CD4-positive, alpha-beta memory T cell (primary cell): ENCODE results near the gene URAD. TPM values are rescaled to one million over a fixed set of nuclear protein-coding genes. Genes with fewer than 3 reads are reported as not detected.
A peak's percentile ranks its signal among the peaks of the same experiment; 100 is the strongest.
"Not testable (repeated sequence)": the region's sequence is repeated elsewhere in the genome, so short reads cannot be mapped to it uniquely, and the experiment has no call there.

Source experiments
- CTCF ChIA-PET: fragments of 350-600 bp; sonication (Branson Sonifier 250); formaldehyde crosslinking; loops from one replicate; lab custom pipeline; 2021; ENCODE audit warnings: inconsistent platforms; ENCODE audit not compliant: partially characterized antibody; lab: Charles Lee
- POLR2A ChIA-PET: fragments of 350-600 bp; sonication (Branson Sonifier 250); formaldehyde crosslinking; loops from one replicate; lab custom pipeline; 2021; ENCODE audit not compliant: partially characterized antibody; lab: Charles Lee
- DNase-seq, 5 donors: peaks; one replicate each; pipeline versions ENCODE4 v3.0.0 to v3.0.0-alpha.2; 2020 to 2022; ENCODE audit warnings: mixed read lengths in 1 of 5
- H3K27ac ChIP-seq: one replicate; pipeline ENCODE4 v1.7.0; 2013; ENCODE audit warnings: low read depth, low read length
- H3K27me3 ChIP-seq: 2 replicates; pipeline ENCODE4 v1.7.0; 2013; ENCODE audit warnings: mild to moderate bottlenecking, low read length, moderate library complexity; ENCODE audit not compliant: insufficient read depth
- H3K36me3 ChIP-seq: 2 replicates; pipeline ENCODE4 v1.7.0; 2013; ENCODE audit warnings: mild to moderate bottlenecking, low read length, moderate library complexity; ENCODE audit not compliant: insufficient read depth
- H3K4me1 ChIP-seq: 2 replicates; pipeline ENCODE4 v1.7.0; 2013; ENCODE audit warnings: mild to moderate bottlenecking, low read length, moderate library complexity; ENCODE audit not compliant: insufficient read depth
- H3K4me3 ChIP-seq, 2 donors: one replicate each; pipeline ENCODE4 v1.7.0; 2013; ENCODE audit warnings: low read length in 2 of 2, mild to moderate bottlenecking in 1 of 2
- H3K9me3 ChIP-seq, 2 donors: one replicate each; pipeline ENCODE4 v1.7.0; 2013; ENCODE audit warnings: low read length in 2 of 2, control low read depth in 1 of 2; ENCODE audit not compliant: control insufficient read depth in 1 of 2
- H3K27ac Mint-ChIP-seq, 7 donors: one replicate each; pipeline ENCODE4 v1.8.0; 2020 to 2021; ENCODE audit warnings: mixed read lengths in 7 of 7, mild to moderate bottlenecking in 6 of 7, inconsistent platforms in 3 of 7, moderate library complexity in 3 of 7
- H3K27me3 Mint-ChIP-seq, 2 donors: one replicate each; pipeline ENCODE4 v1.8.0; 2020 to 2021; ENCODE audit warnings: mixed read lengths in 2 of 2
- H3K36me3 Mint-ChIP-seq, 2 donors: one replicate each; pipeline ENCODE4 v1.8.0; 2020 to 2021; ENCODE audit warnings: mixed read lengths in 2 of 2, inconsistent platforms in 1 of 2, mild to moderate bottlenecking in 1 of 2
- H3K4me1 Mint-ChIP-seq, 4 donors: one replicate each; pipeline ENCODE4 v1.8.0; 2020 to 2021; ENCODE audit warnings: mixed read lengths in 4 of 4, mild to moderate bottlenecking in 1 of 4
- H3K4me3 Mint-ChIP-seq, 8 donors: one replicate each; pipeline ENCODE4 v1.8.0; 2020 to 2021; ENCODE audit warnings: mixed read lengths in 8 of 8, mild to moderate bottlenecking in 7 of 8, moderate library complexity in 6 of 8, inconsistent platforms in 3 of 8
- H3K9me3 Mint-ChIP-seq, 8 donors: one replicate each; pipeline ENCODE4 v1.8.0; 2020 to 2021; ENCODE audit warnings: mixed read lengths in 8 of 8, mild to moderate bottlenecking in 5 of 8, inconsistent platforms in 3 of 8, moderate library complexity in 1 of 8
- intact Hi-C: fragments of 100-400 bp; cut with micrococcal nuclease; formaldehyde crosslinking; loops from one replicate; pipeline ENCODE4 v1.15.1; 2023
- polyA plus RNA-seq, 2 donors: library from polyadenylated mRNA; unstranded; fragments of 300-500 nt; fragmentation: Illumina TruSeq; gene quantifications; one replicate each; pipeline ENCODE4 v1.2.3, GENCODE V29; 2021
- total RNA-seq, 2 experiments: library from RNA; stranded (reverse); gene quantifications; one replicate each; pipeline ENCODE4 v1.2.3, GENCODE V29; 2021

The URAD gene
- total and polyA plus RNA-seq, 4 experiments from 2014 or later: not detected

GRCh38 chr13:27965740-27966640 is 22.5 kb downstream of the URAD start:
- Mint-ChIP-seq H3K9me3 (no peaks in the 10 kb centered on the region), H3K27ac (no peak overlapping the region), H3K27me3 (peaks cover 60 to 62% of the 10 kb centered on the region in 2 donors), H3K4me1 (peaks cover 10 to 42% (median 23%) of the 10 kb centered on the region in 4 donors), H3K4me3 (peak overlapping the region in 2 of 8 donors; percentile 20 to 36), H3K36me3 (no peaks in the 10 kb centered on the region)
- no peak for DNase-seq
- CTCF ChIA-PET: no interaction called here
- peaks cover 8% of the 10 kb centered on the region for H3K4me1 ChIP-seq
- no peaks in the 10 kb centered on the region for H3K36me3 ChIP-seq
- no peak overlapping the region for H3K27ac ChIP-seq
- no peaks in the 10 kb centered on the region for H3K9me3 ChIP-seq
- POLR2A ChIA-PET: no interaction called here
- H3K4me3 ChIP-seq: no peak overlapping the region
- intact Hi-C loops: no loop called here
- H3K27me3 ChIP-seq: peaks cover 24% of the 10 kb centered on the region

- H3K9me3 Mint-ChIP-seq: no peaks in the 10 kb centered on the region
- H3K36me3 ChIP-seq: no peaks in the 10 kb centered on the region
- ChIA-PET POLR2A (no interaction called here), CTCF (interaction anchor here (1.0 to 1.3 kb wide), 2 partner anchors 12 to 139 kb away, joined by 3 read pairs; no protein-coding TSS in a partner anchor)
- DNase-seq: no peak
- peaks cover 56 to 58% of the 10 kb centered on the region in 2 donors for H3K27me3 Mint-ChIP-seq
- H3K9me3 ChIP-seq: no peaks in the 10 kb centered on the region
- intact Hi-C loops: no loop called here
- no peak overlapping the region for H3K4me3 ChIP-seq
- no peak overlapping the region for H3K27ac ChIP-seq
- peaks cover 14% of the 10 kb centered on the region for H3K4me1 ChIP-seq
- H3K27me3 ChIP-seq: peaks cover 28% of the 10 kb centered on the region
- H3K4me3 Mint-ChIP-seq: peak overlapping the region in 1 of 8 donors; percentile 8
- H3K4me1 Mint-ChIP-seq: peaks cover 10 to 41% (median 22%) of the 10 kb centered on the region in 4 donors
- no peak overlapping the region for H3K27ac Mint-ChIP-seq
- no peaks in the 10 kb centered on the region for H3K36me3 Mint-ChIP-seq
Observed at GRCh38 chr13:27965343-27965739, 23.2 kb downstream of the URAD start.

GRCh38 chr13:27964741-27965323 is 23.7 kb downstream of the URAD start:
- no peak overlapping the region for H3K4me3 ChIP-seq
- intact Hi-C loops: no loop called here
- DNase-seq: no peak
- no peaks in the 10 kb centered on the region for H3K36me3 ChIP-seq
- no peaks in the 10 kb centered on the region for H3K9me3 Mint-ChIP-seq
- no peaks in the 10 kb centered on the region for H3K36me3 Mint-ChIP-seq
- no peak overlapping the region for H3K27ac ChIP-seq
- H3K27me3 ChIP-seq: peaks cover 30% of the 10 kb centered on the region
- peaks cover 59% of the 10 kb centered on the region in 2 donors for H3K27me3 Mint-ChIP-seq
- H3K4me1 ChIP-seq: peaks cover 18% of the 10 kb centered on the region
- no peaks in the 10 kb centered on the region for H3K9me3 ChIP-seq
- H3K4me3 Mint-ChIP-seq: peak overlapping the region in 1 of 8 donors; percentile 8
- ChIA-PET POLR2A (no interaction called here), CTCF (interaction anchor here (0.9 to 1.3 kb wide), 3 partner anchors 11 to 138 kb away, joined by 3 read pairs; partner anchors contain the start of gene URAD)
- peaks cover 9 to 46% (median 24%) of the 10 kb centered on the region in 4 donors for H3K4me1 Mint-ChIP-seq
- no peak overlapping the region for H3K27ac Mint-ChIP-seq

GRCh38 chr13:27964206-27964605 is 24.3 kb downstream of the URAD start:
- DNase-seq, POLR2A ChIA-PET, H3K27ac ChIP-seq, intact Hi-C loops, H3K36me3 Mint-ChIP-seq, H3K4me3 Mint-ChIP-seq, H3K4me3 ChIP-seq, H3K27ac Mint-ChIP-seq, H3K9me3 Mint-ChIP-seq, H3K9me3 ChIP-seq, H3K36me3 ChIP-seq: not testable (repeated sequence)
- peaks cover 54 to 56% of the 10 kb centered on the region in 2 donors for H3K27me3 Mint-ChIP-seq
- Histone ChIP-seq H3K4me1 (peaks cover 18% of the 10 kb centered on the region), H3K27me3 (peaks cover 24% of the 10 kb centered on the region)
- peaks cover 4 to 41% (median 18%) of the 10 kb centered on the region in 4 donors for H3K4me1 Mint-ChIP-seq
- CTCF ChIA-PET: interaction anchor here (0.9 to 1.3 kb wide), 3 partner anchors 11 to 138 kb away, joined by 3 read pairs; partner anchors contain the start of gene URAD

- DNase-seq: no peak
- ChIA-PET CTCF (no interaction called here), POLR2A (no interaction called here)
- Histone ChIP-seq H3K9me3 (no peaks in the 10 kb centered on the region), H3K27me3 (peaks cover 27% of the 10 kb centered on the region), H3K4me1 (peaks cover 13% of the 10 kb centered on the region), H3K36me3 (no peaks in the 10 kb centered on the region), H3K4me3 (no peak overlapping the region), H3K27ac (no peak overlapping the region)
- H3K4me1 Mint-ChIP-seq: peaks cover 3 to 36% (median 18%) of the 10 kb centered on the region in 4 donors
- no peak overlapping the region for H3K4me3 Mint-ChIP-seq
- peaks cover 52 to 59% of the 10 kb centered on the region in 2 donors for H3K27me3 Mint-ChIP-seq
- no peak overlapping the region for H3K27ac Mint-ChIP-seq
- intact Hi-C loops: no loop called here
- H3K36me3 Mint-ChIP-seq: no peaks in the 10 kb centered on the region
- H3K9me3 Mint-ChIP-seq: no peaks in the 10 kb centered on the region
Observed at GRCh38 chr13:27963491-27963890, 25.0 kb downstream of the URAD start.

GRCh38 chr13:27962982-27963381 is 25.5 kb downstream of the URAD start:
- ChIA-PET POLR2A (no interaction called here), CTCF (no interaction called here)

More at GRCh38 chr13:27962982-27963381, 25.5 kb downstream of the URAD start:
- Histone ChIP-seq H3K36me3 (no peaks in the 10 kb centered on the region), H3K4me1 (peaks cover 13% of the 10 kb centered on the region), H3K27me3 (peaks cover 31% of the 10 kb centered on the region), H3K4me3 (no peak overlapping the region), H3K9me3 (no peaks in the 10 kb centered on the region), H3K27ac (no peak overlapping the region)
- Mint-ChIP-seq H3K27me3 (peaks cover 51 to 61% of the 10 kb centered on the region in 2 donors), H3K36me3 (no peaks in the 10 kb centered on the region), H3K9me3 (no peaks in the 10 kb centered on the region), H3K4me1 (peaks cover 3 to 35% (median 18%) of the 10 kb centered on the region in 4 donors), H3K27ac (no peak overlapping the region), H3K4me3 (no peak overlapping the region)
- DNase-seq: no peak
- intact Hi-C loops: no loop called here
